Glutamatergic neuron (in vitro differentiated cells): ENCODE results near the gene RTKN2. TPM values are rescaled to one million over a fixed set of nuclear protein-coding genes. Genes with fewer than 3 reads are reported as not detected.

Source experiments
- DNase-seq: peaks from one replicate; pipeline ENCODE4 v3.0.0; 2022
- H3K27ac Mint-ChIP-seq: one replicate; pipeline ENCODE4 v1.8.0; 2020; ENCODE audit warnings: mild to moderate bottlenecking, mixed read lengths, inconsistent platforms; ENCODE audit not compliant: unreplicated experiment
- H3K27me3 Mint-ChIP-seq: one replicate; pipeline ENCODE4 v1.8.0; 2020; ENCODE audit warnings: mild to moderate bottlenecking, moderate library complexity, mixed read lengths, inconsistent platforms; ENCODE audit not compliant: unreplicated experiment
- H3K36me3 Mint-ChIP-seq: one replicate; pipeline ENCODE4 v1.8.0; 2020; ENCODE audit warnings: mild to moderate bottlenecking, mixed read lengths, inconsistent platforms; ENCODE audit not compliant: unreplicated experiment
- H3K4me1 Mint-ChIP-seq: one replicate; pipeline ENCODE4 v1.8.0; 2020; ENCODE audit warnings: mild to moderate bottlenecking, low read depth, mixed read lengths, inconsistent platforms; ENCODE audit not compliant: unreplicated experiment
- H3K4me3 Mint-ChIP-seq: one replicate; pipeline ENCODE4 v1.8.0; 2020; ENCODE audit warnings: mild to moderate bottlenecking, mixed read lengths, inconsistent platforms; ENCODE audit not compliant: unreplicated experiment
- H3K9me3 Mint-ChIP-seq: one replicate; pipeline ENCODE4 v1.8.0; 2020; ENCODE audit warnings: mild to moderate bottlenecking, moderate library complexity, mixed read lengths, inconsistent platforms; ENCODE audit not compliant: unreplicated experiment
- total RNA-seq: library from RNA; stranded (reverse); fragmentation: NEBNext Ultra II Directional; extraction: Animal tissue kit (Norgen Biotek cat#: 25700); gene quantifications from one replicate; pipeline ENCODE4 v1.2.1, GENCODE V29; 2021; ENCODE audit not compliant: unreplicated experiment
- TF ChIP-seq, protein P1 (sequence below): fragments of 200-600 bp; sonication (generic); IDR thresholded peaks from one replicate; pipeline ENCODE4 v1.5.0; 2021; ENCODE audit not compliant: partially characterized antibody, unreplicated experiment

The RTKN2 gene
- total RNA-seq, 1 donor from 2014 or later = 3.2 TPM

DNA sequence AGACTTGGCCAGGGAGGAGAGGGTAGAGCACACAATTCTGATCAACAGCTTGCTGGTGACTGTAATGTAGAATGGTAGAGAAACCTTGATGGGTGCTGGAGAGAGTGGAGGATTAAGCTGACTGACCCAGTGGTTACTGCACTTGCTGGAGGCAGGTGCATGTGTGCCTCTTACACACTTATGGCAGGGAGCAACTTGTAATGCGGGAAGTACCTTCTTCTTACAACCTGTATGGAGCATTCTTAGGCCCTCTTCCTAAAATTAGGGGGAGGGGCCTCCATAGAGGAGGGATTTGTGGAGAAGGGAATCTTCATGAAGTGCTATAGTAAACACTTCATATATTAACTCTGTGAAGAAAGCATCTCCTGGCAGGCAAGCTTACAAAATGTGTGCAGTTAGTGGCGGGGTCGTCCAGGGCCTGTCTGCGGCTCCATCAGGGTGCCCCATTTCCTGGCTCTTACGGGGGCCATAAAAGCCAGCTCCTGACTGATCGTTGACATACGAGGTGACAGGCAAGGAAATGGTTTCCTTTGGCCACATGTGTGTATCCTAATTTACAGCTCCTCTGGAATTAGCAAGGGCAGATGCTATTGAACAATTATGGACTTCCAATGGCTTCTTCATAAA lies 113.5 kb downstream of the RTKN2 start:
- no peaks in the 10 kb centered on the region for H3K27me3 Mint-ChIP-seq
- H3K9me3 Mint-ChIP-seq = no peaks in the 10 kb centered on the region

DNA sequence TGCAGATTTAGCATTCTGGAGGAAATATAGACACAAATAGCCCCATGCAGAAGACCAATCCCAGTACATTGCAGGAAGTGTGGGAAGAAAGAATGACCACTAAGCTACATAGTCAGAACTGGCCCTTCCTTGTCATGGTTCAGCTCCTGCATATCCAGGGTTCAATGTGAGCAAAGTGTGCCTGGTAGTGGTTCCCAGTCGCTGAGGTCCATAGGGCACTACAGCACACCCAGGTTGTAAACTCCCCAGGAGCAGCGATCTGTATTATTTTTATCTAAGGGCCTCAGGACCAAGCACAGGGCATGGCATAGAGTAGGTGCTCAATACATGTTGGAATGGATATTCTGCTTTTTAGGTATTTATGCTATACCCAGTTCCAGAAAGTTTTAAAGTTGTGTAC lies 114.4 kb downstream of the RTKN2 start:
- Mint-ChIP-seq H3K27ac (no peak overlapping the region), H3K4me3 (no peak overlapping the region), H3K9me3 (no peaks in the 10 kb centered on the region), H3K36me3 (no peaks in the 10 kb centered on the region), H3K27me3 (no peaks in the 10 kb centered on the region), H3K4me1 (no peaks in the 10 kb centered on the region)
- DNase-seq = no peak
- TF ChIP-seq, protein P1, sequence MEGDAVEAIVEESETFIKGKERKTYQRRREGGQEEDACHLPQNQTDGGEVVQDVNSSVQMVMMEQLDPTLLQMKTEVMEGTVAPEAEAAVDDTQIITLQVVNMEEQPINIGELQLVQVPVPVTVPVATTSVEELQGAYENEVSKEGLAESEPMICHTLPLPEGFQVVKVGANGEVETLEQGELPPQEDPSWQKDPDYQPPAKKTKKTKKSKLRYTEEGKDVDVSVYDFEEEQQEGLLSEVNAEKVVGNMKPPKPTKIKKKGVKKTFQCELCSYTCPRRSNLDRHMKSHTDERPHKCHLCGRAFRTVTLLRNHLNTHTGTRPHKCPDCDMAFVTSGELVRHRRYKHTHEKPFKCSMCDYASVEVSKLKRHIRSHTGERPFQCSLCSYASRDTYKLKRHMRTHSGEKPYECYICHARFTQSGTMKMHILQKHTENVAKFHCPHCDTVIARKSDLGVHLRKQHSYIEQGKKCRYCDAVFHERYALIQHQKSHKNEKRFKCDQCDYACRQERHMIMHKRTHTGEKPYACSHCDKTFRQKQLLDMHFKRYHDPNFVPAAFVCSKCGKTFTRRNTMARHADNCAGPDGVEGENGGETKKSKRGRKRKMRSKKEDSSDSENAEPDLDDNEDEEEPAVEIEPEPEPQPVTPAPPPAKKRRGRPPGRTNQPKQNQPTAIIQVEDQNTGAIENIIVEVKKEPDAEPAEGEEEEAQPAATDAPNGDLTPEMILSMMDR = no peak

More for the DNA sequence above, 113.5 kb downstream of the RTKN2 start:
- TF ChIP-seq, protein P1 = no peak
- Mint-ChIP-seq H3K36me3 (no peaks in the 10 kb centered on the region), H3K27ac (no peak overlapping the region), H3K4me3 (no peak overlapping the region), H3K4me1 (no peaks in the 10 kb centered on the region)
- no peak for DNase-seq

DNA sequence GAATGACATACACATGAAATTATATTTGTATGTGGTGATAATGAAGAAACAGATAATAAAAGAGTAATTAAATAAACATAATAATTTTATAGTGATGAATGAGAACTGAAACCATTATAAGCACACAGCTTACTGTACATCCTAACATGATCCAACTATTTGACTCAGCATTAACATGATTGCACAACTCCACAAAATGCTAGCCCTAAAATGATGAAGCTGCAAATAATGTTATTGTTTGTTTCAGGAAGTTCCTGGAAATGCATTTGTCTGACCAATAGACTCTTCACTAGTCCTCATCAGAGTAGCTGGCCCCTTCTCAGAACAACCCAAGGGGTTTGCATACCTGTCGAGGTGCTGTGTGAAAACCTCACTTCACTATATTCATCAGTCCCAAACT lies 115.5 kb downstream of the RTKN2 start:
- TF ChIP-seq, protein P1 = no peak
- no peak for DNase-seq
- Mint-ChIP-seq H3K4me1 (no peaks in the 10 kb centered on the region), H3K4me3 (no peak overlapping the region), H3K36me3 (no peaks in the 10 kb centered on the region), H3K9me3 (no peaks in the 10 kb centered on the region), H3K27ac (no peak overlapping the region), H3K27me3 (no peaks in the 10 kb centered on the region)

DNA sequence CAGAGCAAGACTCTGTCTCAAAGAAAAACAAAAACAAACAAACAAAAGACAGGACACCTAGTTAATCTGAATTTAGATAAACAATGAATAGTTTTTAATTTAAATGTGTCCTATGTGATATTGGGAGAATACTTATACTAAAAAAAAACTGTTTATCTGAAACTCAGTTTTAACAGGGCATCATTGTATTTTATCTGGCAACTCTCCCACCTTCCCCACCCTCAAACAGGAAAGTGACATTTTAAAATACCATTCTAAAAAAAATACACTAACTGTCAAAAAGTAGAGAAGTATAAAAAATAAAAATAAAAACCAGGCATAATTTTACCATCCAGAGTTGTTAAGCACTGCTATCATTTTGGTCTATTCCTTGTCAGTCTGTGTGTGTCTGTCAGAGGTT lies 119.0 kb downstream of the RTKN2 start:
- DNase-seq = no peak
- no peak overlapping the region for H3K27ac Mint-ChIP-seq
- H3K4me3 Mint-ChIP-seq = no peak overlapping the region
- H3K4me1 Mint-ChIP-seq = no peaks in the 10 kb centered on the region
- H3K9me3 Mint-ChIP-seq = no peaks in the 10 kb centered on the region
- TF ChIP-seq, protein P1 = no peak
- no peaks in the 10 kb centered on the region for H3K27me3 Mint-ChIP-seq
- H3K36me3 Mint-ChIP-seq = no peaks in the 10 kb centered on the region

DNA sequence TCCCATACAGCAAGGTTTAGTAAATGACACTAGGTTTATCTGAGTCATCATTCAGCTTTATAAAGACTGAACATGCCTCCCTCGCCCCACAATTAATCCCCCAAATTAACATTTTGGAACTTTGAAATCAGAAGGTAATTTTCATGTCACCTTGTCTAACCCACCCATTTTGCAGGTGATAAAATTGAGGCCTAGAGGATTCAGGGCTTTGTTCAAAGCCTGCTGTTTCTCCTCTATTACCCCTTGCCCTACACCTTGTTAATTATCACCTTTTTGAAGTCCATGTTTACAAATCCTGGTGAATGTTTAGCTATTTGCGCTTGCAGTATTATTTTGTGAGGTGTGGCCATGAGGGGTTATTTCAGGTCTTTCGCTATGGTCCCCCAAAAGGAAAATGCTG lies 120.5 kb downstream of the RTKN2 start:
- Mint-ChIP-seq H3K27me3 (no peaks in the 10 kb centered on the region), H3K4me3 (no peak overlapping the region), H3K36me3 (no peaks in the 10 kb centered on the region), H3K4me1 (no peaks in the 10 kb centered on the region), H3K9me3 (no peaks in the 10 kb centered on the region), H3K27ac (no peak overlapping the region)
- TF ChIP-seq, protein P1 = no peak
- DNase-seq = no peak
